NCI-H1417 (cell line): Measurements from ENCODE around the gene C14orf132.

Experiments used
- DNase-seq, 3 experiments: peaks; one replicate each; lab custom pipeline; 2025; lab: John Stamatoyannopoulos, UW

C14orf132 gene

GRCh38 chr14:96082420-96083300 lies 43.5 kb downstream of the C14orf132 start:
- no peak for DNase-seq

- DNase-seq: peak; percentile 19 to 92 (median 77)
Observed at GRCh38 chr14:96083667-96084320, 44.6 kb downstream of the C14orf132 start.

- DNase-seq: peak in 2 of 3 experiments; percentile 39 to 80
Observed at GRCh38 chr14:96084796-96085195, 45.6 kb downstream of the C14orf132 start.

- no peak for DNase-seq
Observed at GRCh38 chr14:96085369-96085768, 46.2 kb downstream of the C14orf132 start.

- peak in 1 of 3 experiments; percentile 13 for DNase-seq
Observed at GRCh38 chr14:96086032-96086431, 46.9 kb downstream of the C14orf132 start.

GRCh38 chr14:96086574-96087077 lies 47.5 kb downstream of the C14orf132 start:
- no peak for DNase-seq

- DNase-seq: no peak
Observed at GRCh38 chr14:96088074-96088473, 48.9 kb downstream of the C14orf132 start.

- DNase-seq: no peak
Observed at GRCh38 chr14:96088481-96088880, 49.3 kb downstream of the C14orf132 start.

GRCh38 chr14:96088911-96089310 lies 49.7 kb downstream of the C14orf132 start:
- no peak for DNase-seq

GRCh38 chr14:96089401-96089800 lies 50.2 kb downstream of the C14orf132 start:
- DNase-seq: no peak

GRCh38 chr14:96090441-96091148 lies 51.4 kb downstream of the C14orf132 start:
- peak; percentile 87 to 99 (median 97) for DNase-seq

GRCh38 chr14:96091149-96091693 lies 52.1 kb downstream of the C14orf132 start:
- peak; percentile 46 to 80 (median 48) for DNase-seq

GRCh38 chr14:96091941-96092411 lies 52.8 kb downstream of the C14orf132 start:
- DNase-seq: no peak

GRCh38 chr14:96092936-96093335 lies 53.8 kb downstream of the C14orf132 start:
- no peak for DNase-seq

- DNase-seq: no peak
Observed at GRCh38 chr14:96094211-96094610, 55.0 kb downstream of the C14orf132 start.

- DNase-seq: no peak
Observed at GRCh38 chr14:96094656-96095055, 55.5 kb downstream of the C14orf132 start.

- DNase-seq: no peak
Observed at GRCh38 chr14:96095058-96095457, 55.9 kb downstream of the C14orf132 start.

GRCh38 chr14:96095581-96096476 lies 56.7 kb downstream of the C14orf132 start:
- DNase-seq: peak in 2 of 3 experiments; percentile 96 to 99

- DNase-seq: peak in 1 of 3 experiments; percentile 36
Observed at GRCh38 chr14:96096639-96097610, 57.8 kb downstream of the C14orf132 start.

- no peak for DNase-seq
Observed at GRCh38 chr14:96097752-96098151, 58.6 kb downstream of the C14orf132 start.
